GM19324 (cell line): ENCODE measurements around the gene HNF1B.
"Not testable (repeated sequence)": the region's sequence is repeated elsewhere in the genome, so short reads cannot be mapped to it uniquely, and the experiment has no call there.

Experiments used
- ATAC-seq: cut with Tn5 transposase; IDR thresholded peaks from one replicate; pipeline ENCODE4 v1.9.1; 2021; ENCODE audit warnings: mild to moderate bottlenecking, moderate library complexity; ENCODE audit not compliant: unreplicated experiment, low FRiP score

HNF1B gene

GRCh38 chr17:37708616-37709212 is 36.1 kb downstream of the HNF1B start:
- ATAC-seq, result no peak

DNA sequence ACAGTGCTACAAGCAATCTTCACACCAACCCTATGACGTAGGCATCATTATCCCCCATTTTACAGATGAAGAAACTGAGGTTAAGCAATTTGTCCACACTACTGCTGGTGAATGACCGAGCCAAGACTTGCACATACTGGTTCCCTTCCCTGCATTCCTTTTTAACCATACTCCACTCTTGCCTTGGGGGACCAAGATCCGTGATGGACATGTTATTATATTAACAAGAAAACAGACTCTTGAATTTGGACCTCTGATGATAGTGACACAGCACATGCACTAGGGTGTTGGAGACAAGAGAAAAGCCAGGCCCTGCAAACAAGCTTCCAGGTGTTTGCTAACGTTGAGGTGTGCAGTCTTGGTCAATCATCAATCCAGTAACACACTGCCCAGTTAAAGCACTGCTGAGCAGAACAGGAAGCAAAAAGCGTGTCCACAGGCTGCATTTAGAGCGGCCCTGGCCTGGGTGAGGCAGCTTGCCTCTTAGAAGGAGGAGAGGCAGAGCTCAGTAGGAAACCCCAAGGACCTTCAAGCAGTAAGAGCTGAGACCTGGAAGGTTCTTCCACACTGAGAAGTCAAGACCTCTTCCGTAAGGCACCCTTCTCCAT is 36.7 kb downstream of the HNF1B start:
- ATAC-seq, result no peak

DNA sequence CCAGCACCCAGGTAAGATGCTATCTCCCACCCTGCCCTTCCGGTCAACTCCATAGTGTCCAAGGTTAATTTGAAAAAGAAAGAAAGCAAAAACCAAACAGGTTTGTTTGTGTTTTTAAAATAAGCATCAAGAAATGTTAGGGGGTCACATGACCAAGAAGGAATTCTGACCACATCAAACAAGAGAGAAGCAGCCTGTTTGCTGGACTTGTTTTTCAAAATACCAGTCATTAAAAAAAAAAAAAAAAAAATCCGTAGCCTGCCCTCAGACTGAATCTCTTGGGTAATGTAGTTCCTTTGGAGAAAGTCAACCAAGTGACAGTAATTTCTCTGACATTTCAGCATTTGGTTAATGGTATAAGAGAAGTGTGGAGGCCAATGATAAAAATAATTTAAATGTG is 38.4 kb downstream of the HNF1B start:
- no peak for ATAC-seq

DNA sequence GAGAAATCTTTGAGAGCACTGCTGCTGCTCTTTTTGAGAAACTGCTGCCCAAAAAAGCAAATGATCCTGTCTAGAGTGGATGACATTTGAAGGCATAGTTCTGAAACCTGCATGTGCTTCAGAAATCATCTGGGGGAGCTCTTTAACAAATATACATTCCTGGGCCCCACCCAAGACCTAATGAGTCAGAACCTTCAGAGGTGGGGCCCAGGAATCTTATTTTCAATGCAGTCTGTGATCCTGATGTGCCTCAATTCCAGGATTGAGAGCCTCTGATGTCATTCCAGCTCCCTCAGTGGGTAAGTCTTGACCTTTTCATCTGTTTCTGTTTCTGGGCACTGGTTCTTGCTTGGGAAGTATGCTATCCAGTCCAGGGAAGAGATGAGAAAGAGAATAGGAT is 42.3 kb downstream of the HNF1B start:
- no peak for ATAC-seq

- ATAC-seq, result no peak
These were observed 43.4 kb downstream of the HNF1B start for GRCh38 chr17:37701496-37701898.

GRCh38 chr17:37700881-37701280 is 44.0 kb downstream of the HNF1B start:
- no peak for ATAC-seq

DNA sequence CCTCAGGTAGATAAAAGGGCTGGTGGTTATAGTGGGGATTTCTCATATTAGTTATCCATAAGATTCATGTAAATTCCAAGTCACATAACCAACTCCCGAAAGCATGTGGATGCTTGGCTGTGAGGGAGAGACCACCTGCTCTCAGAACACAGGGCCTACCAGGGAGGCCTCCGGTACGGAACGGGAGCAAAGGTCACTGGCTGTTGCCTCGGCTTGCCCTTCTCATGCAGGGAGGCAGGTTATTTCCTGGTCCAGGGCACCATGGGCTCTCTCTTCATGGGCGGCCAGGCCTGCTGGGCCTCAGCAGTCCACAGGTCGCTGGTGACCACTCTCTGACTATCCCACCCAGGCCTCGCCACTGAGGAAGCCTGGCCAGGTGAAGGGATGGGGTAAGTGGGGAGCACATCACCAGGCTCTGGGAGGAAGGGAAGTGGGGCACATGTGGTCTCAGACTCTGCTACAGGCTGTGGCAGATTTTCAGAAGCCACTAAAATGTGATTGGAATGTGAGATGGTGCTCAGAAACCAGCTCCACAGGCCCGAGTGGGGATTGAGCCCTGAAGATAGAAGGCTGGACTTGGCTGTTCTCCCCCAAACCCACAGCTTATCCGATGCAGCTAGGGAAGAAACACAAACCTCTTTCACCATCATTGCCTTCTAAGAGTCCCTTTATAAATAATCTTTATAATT is 45.4 kb downstream of the HNF1B start:
- no peak for ATAC-seq

GRCh38 chr17:37698911-37699255 is 46.0 kb downstream of the HNF1B start:
- ATAC-seq, result no peak

- no peak for ATAC-seq
These were observed 46.5 kb downstream of the HNF1B start for GRCh38 chr17:37698132-37698910.

- no peak for ATAC-seq
These were observed 47.5 kb downstream of the HNF1B start for GRCh38 chr17:37697381-37697780.

- no peak for ATAC-seq
These were observed 48.5 kb downstream of the HNF1B start for GRCh38 chr17:37696366-37696765.

DNA sequence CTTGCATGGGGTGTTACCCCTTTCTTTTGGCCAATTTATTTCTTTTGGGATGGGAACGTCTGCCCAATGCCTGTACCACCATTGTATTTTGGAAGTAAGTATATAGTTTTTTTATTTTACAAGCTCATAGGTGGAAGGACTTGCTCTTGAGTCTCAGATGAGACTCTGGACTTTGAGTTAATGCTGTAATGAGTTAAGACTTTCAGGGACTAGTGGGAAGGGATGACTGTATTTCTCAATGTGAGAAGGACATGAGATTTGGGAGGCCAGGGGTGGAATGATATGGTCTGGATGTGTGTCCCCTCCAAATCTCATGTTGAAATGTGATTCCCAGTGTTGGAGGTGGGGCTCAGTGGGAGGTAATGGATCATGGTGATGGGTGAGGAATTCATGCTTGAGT is 49.1 kb downstream of the HNF1B start:
- no peak for ATAC-seq

- ATAC-seq, result no peak
These were observed 50.1 kb downstream of the HNF1B start for GRCh38 chr17:37694734-37695133.

- ATAC-seq, result no peak
These were observed 51.5 kb downstream of the HNF1B start for GRCh38 chr17:37693328-37693727.

DNA sequence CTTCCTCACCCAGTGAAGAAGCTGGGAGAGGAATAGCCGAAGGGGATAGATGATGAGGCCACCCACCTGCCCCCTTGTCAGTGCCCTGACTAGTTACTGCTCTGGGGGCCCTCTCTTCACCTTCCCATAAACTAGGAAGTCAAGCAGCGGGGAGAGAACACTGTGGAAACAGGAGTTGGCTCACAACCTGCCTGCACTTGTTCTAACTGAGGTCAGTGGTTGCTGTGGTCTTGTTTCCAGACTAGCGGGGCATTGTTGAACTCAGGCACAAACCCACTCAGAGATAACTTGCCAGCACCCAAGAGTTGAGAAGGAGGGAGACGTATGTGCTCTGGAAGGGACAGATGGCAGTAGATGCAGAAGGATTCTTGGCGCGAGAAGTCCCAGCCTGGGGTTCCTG is 53.1 kb downstream of the HNF1B start:
- no peak for ATAC-seq

- ATAC-seq, result no peak
These were observed 55.5 kb downstream of the HNF1B start for GRCh38 chr17:37689317-37689716.

GRCh38 chr17:37683454-37683984 is 61.3 kb downstream of the HNF1B start:
- no peak for ATAC-seq

GRCh38 chr17:37682007-37682406 is 62.9 kb downstream of the HNF1B start:
- no peak for ATAC-seq

GRCh38 chr17:37679995-37680394 is 64.9 kb downstream of the HNF1B start:
- not testable (repeated sequence) for ATAC-seq

- ATAC-seq, result no peak
These were observed 66.8 kb downstream of the HNF1B start for GRCh38 chr17:37678036-37678435.

GRCh38 chr17:37677021-37677420 is 67.8 kb downstream of the HNF1B start:
- no peak for ATAC-seq
